Measurements from ENCODE around the gene PCDH15. TPM values are rescaled to one million over a fixed set of nuclear protein-coding genes. Genes with fewer than 3 reads are reported as not detected.

The PCDH15 gene
- total RNA-seq, 1 experiment from 2014 or later = 0.59 TPM

DNA sequence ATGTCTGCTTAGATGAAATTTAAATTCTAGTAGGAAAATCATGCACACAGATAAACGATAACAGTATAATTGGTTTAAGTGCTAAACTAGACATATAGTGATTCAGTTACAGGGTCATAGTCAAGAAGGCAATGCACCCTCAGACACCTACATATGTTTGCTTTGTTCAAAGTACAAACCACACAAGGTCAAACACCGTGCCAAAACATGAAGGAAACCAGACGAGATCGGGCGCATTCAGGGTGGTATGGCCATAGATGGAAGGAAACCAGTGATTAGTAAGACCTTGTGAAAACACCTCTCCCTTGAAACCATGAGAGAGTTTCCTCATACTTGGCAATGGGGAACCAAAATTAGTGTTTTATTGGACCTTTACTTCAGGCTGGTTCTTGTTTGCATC, 906.9 kb downstream of the PCDH15 start:
- ChIA-PET CTCF (no interaction called here), POLR2A (no interaction called here)
- ATAC-seq = no peak
- H3K9me3 Mint-ChIP-seq = peaks cover 9% of the 10 kb centered on the region
- no peak overlapping the region for H3K4me3 Mint-ChIP-seq
- TF ChIP-seq NR1H2 (CRISPR knock-in tag; IDR thresholded peaks at IDR 0.05) (no peak), HMGA2 (CRISPR knock-in tag; IDR thresholded peaks at IDR 0.05) (no peak), TP53 (CRISPR knock-in tag; IDR thresholded peaks at IDR 0.05) (no peak), GRHL2 (CRISPR knock-in tag; IDR thresholded peaks at IDR 0.05; ENCODE audit: insufficient replicate concordance, severe bottlenecking) (no peak), MAX (CRISPR knock-in tag; IDR thresholded peaks at IDR 0.05) (no peak), ZNF396 (CRISPR knock-in tag; IDR thresholded peaks at IDR 0.05; ENCODE audit: borderline replicate concordance) (no peak), SOX15 (CRISPR knock-in tag; IDR thresholded peaks at IDR 0.05) (no peak), STAT6 (CRISPR knock-in tag; conservative IDR thresholded peaks at IDR 0.05; ENCODE audit: low read depth) (no peak), ZNF219 (CRISPR knock-in tag; IDR thresholded peaks at IDR 0.05; ENCODE audit: borderline replicate concordance) (no peak), ZNF671 (CRISPR knock-in tag; IDR thresholded peaks at IDR 0.05) (no peak), ZNF416 (CRISPR knock-in tag; IDR thresholded peaks at IDR 0.05) (no peak), FOXJ3 (CRISPR knock-in tag; IDR thresholded peaks at IDR 0.05; ENCODE audit: borderline replicate concordance) (no peak), ETV6 (CRISPR knock-in tag; IDR thresholded peaks at IDR 0.05) (no peak), SP1 (CRISPR knock-in tag; conservative IDR thresholded peaks at IDR 0.05) (no peak), NR2C2 (CRISPR knock-in tag; IDR thresholded peaks at IDR 0.05) (no peak), AR (CRISPR knock-in tag; IDR thresholded peaks at IDR 0.05) (no peak)
- TF ChIP-seq, protein P1, sequence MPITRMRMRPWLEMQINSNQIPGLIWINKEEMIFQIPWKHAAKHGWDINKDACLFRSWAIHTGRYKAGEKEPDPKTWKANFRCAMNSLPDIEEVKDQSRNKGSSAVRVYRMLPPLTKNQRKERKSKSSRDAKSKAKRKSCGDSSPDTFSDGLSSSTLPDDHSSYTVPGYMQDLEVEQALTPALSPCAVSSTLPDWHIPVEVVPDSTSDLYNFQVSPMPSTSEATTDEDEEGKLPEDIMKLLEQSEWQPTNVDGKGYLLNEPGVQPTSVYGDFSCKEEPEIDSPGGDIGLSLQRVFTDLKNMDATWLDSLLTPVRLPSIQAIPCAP (CRISPR knock-in tag; IDR thresholded peaks at IDR 0.05) = no peak
- TF ChIP-seq, protein P2, sequence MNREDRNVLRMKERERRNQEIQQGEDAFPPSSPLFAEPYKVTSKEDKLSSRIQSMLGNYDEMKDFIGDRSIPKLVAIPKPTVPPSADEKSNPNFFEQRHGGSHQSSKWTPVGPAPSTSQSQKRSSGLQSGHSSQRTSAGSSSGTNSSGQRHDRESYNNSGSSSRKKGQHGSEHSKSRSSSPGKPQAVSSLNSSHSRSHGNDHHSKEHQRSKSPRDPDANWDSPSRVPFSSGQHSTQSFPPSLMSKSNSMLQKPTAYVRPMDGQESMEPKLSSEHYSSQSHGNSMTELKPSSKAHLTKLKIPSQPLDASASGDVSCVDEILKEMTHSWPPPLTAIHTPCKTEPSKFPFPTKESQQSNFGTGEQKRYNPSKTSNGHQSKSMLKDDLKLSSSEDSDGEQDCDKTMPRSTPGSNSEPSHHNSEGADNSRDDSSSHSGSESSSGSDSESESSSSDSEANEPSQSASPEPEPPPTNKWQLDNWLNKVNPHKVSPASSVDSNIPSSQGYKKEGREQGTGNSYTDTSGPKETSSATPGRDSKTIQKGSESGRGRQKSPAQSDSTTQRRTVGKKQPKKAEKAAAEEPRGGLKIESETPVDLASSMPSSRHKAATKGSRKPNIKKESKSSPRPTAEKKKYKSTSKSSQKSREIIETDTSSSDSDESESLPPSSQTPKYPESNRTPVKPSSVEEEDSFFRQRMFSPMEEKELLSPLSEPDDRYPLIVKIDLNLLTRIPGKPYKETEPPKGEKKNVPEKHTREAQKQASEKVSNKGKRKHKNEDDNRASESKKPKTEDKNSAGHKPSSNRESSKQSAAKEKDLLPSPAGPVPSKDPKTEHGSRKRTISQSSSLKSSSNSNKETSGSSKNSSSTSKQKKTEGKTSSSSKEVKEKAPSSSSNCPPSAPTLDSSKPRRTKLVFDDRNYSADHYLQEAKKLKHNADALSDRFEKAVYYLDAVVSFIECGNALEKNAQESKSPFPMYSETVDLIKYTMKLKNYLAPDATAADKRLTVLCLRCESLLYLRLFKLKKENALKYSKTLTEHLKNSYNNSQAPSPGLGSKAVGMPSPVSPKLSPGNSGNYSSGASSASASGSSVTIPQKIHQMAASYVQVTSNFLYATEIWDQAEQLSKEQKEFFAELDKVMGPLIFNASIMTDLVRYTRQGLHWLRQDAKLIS (CRISPR knock-in tag; IDR thresholded peaks at IDR 0.05; ENCODE audit: borderline replicate concordance) = no peak
- H3K27me3 Mint-ChIP-seq (ENCODE audit: low read depth) = no peaks in the 10 kb centered on the region
- H3K36me3 Mint-ChIP-seq = peaks cover 3% of the 10 kb centered on the region; the same call in 1 of the 2 replicates
- DNase-seq (ENCODE audit: low spot score) = no peak
- H3K27ac Mint-ChIP-seq = no peak overlapping the region
- H3K4me1 Mint-ChIP-seq = peaks cover 3% of the 10 kb centered on the region

Data from WTC11 (cell line).